Cortex of kidney (tissue), 1 donor: ENCODE results near the gene IL4I1.

Experiments used
- DNase-seq: peaks from one replicate; lab custom pipeline; 2025; lab: John Stamatoyannopoulos, UW

The IL4I1 gene

DNA sequence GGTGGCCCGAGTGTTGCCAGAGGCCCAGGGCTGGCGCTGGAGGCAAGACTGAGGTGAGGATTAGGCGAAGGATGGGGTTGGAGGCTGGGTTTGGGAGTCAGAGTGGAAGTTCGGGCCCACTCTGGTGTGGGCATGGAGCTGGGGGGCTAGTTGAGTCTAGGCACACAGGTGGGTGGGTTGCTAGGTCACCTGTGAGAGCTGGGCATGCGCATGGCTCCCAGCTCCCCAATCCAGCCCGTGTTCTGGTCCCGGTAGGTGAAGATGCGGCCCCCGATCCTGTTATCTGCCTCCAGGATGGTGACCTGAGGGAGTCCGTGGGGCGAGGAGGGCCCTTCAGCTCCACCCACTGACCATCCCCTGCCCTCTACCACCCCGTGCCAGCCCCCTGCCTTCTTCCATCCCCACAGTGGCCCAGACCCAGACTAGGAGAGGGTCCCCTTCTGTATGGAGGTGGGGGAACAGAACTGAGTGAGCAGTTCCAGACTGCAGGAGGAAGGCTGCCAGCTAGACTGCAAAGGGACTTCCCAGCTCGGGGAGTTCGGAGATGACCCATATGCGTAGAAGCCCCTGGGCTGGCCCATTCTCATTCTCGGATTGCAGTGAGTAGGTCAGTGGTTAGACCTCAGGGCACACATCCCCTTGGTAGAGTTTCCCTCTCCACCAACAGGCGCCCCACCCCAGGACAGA, 1.7 kb downstream of the IL4I1 start:
- DNase-seq, result no peak

DNA sequence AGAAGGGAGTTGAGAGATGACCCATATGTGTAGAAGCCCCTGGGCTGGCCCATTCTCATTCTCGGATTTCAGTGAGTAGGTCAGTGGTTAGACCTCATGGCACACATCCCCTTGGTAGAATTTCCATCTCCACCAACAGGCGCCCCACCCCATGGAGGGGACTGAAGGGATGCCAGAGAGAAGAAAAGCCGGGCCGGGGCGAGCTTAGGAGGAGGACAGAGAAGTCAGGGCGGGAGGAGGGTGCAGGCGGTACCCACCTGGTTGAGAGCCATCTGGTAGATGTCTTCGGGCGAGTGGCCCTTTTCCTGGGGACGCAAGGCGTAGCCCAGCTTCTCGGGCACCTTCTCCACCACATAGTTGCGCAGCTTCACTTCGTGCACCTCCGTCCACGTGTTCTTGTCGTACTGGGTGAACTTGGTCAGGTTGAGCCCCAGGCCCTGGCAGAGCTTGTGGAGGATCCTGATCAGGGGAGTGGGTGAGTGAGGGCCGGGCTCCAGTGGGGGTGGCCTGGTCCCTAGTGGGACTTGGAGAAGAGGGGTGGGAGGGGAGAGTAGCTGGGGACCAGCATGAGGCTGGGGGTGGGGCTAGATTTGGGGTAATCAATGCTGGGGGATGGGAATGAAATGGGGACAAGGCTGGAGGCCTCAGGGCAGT, 2.5 kb downstream of the IL4I1 start:
- DNase-seq, result no peak

DNA sequence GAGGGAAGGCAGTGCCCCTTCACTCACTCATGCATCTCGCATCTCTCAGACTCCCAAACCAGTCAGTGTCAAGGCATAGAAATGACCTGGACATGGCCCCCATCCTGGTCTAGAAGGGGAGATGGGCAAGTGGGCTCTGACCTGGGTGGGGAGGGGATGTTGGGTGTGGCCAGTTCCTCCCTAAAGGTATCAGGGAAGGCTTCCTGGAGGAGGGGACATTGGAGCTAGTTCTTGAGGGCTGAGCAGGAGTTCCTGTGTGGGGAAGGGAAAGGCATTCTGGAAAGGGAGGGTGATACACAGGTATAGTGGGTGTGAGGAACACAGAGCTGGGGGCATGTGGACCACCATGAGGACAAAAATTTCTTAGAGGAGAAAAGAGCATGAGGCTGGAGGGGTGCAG, 4.0 kb downstream of the IL4I1 start:
- DNase-seq, result no peak

DNA sequence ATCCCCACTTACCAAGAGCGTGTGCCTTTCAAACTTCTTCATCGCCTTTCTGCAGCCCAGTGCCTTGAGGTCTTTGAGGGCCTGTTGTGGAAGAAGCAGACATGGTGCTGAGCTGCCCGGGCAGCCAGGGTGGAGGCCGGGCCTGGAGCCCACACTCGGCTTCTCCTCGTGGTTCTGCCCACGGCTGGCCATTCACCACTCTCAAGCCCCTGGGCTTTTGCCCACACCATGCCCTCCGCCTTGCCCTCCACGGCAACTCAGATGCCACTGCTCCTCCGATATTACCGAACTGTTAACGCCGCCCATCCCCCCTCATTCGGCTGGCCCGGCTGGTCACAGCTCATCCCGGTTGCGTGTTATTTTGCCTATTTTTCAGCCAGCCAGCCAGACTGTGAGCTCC, 5.3 kb downstream of the IL4I1 start:
- no peak for DNase-seq

DNA sequence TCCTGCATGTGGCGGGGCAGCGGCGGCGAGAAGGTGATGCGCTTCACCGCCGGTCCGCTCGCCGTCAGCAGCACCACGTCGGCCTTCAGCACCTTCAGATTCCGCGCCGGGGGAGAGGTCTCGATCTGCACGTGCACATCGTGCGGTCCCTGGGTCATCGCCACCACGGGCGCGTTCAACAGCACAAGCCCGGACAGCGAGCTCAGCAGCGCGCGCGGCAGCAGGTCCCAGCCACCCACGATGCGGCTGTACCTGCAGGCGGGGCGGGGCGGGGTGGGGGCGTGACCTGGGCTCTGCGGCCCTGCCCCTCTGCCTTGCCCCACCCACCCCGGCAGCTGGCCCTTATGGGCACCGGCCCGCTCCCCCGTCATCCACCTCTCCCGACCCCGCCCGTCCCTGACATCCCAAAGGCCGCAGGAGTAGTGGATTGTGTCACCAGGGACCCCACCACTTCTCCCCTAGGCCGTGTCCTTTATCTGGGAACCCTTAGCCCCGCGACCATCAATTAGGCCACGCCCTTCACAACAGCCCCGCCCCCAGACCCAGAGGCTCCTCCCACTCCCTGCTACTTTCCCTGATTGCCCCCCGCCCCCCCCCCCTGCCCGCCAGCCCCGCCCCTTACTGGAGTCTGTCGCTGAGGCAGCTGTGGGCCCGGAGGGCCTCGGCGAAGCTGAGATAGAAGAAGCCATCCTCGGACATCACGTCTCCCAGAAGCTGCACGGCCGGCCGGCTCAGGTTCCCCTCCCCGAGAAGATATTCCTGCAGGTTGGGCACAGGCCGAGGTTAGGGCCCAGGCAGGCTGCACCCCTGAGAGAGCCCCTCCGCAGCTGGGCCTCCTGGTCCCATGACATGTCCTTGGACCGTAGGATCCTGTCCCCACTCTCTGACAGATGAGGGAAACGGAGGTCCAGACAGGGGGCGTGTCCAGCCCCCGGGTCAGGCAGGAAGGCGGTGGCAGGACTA, 6.1 kb downstream of the IL4I1 start:
- DNase-seq, result no peak

DNA sequence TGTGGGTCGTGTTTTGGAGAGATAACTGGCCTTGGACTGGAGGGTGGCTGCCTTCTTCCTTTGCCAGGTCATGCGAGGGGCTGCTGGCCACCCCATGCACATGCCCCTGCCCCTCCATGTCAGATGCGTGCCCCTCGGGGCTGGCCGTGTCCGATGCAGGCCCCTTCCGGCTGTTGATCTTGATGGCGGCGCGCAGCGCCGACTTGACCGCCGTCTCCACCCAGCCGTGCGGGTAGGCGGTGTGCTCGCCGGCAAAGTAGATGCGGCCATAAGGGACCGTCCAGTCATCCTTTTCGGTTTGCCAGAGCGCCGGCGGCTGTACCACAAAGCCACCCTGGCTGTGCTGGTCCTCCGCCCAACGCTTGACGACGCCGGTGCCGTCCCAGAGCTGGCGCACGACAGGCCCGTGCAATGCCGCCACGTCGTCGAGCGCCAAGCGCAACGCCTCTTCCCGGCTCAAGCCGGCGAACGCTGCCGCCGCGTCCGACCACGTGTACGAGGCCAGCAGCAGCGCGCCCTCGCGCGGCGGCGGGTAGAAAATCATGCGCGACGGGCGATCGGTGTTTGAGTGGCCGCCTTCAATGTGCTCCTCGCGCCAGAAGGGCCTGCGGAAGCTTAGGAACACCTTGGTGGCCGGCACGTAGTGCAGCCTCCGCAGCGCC, 6.9 kb downstream of the IL4I1 start:
- no peak for DNase-seq

DNA sequence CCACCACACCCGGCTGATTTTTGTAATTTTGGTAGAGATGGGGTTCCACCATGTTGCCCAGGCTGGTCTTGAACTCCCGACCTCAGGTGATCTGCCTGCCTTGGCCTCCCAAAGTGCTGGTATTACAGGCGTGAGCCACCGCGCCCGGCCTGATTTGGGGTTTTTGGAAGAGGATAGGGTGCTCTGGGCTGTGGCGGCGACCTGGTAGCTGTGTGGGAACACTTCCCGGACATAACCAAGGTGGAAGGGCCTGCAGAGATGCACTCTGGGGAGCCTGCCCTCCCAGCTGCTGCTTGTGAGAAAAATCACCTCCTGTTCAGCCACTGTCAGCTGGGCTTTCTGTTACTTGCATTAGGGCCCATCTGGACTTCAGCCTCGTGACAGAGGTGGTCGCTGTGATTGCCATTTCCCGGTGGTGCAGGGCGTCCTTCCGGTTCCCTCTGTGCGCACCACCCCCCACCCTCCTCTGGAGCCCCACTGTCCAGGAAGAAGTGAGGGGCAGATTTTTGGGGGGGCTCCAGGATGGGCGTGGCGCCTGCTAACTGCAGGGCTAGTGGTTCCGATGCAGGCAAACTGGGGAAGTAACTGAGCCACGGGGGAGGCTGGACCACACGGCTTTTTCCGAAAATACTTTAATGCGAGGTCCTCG, 7.5 kb downstream of the IL4I1 start:
- no peak for DNase-seq

DNA sequence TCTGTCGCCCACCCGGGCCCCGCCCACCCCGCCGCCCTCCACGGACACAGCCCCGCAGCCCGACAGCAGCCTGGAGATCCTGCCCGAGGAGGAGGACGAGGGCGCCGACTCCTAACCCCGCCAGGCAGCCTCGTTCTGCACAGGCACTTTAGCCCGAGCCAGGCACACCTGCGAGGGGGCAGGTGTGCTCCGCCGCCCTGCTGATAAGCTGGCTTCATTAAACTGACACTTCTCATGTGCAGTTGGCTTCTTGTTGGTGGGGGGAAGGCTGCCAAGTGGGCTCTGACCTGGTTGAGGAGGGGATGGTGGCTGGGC, 8.2 kb downstream of the IL4I1 start:
- DNase-seq, result no peak

DNA sequence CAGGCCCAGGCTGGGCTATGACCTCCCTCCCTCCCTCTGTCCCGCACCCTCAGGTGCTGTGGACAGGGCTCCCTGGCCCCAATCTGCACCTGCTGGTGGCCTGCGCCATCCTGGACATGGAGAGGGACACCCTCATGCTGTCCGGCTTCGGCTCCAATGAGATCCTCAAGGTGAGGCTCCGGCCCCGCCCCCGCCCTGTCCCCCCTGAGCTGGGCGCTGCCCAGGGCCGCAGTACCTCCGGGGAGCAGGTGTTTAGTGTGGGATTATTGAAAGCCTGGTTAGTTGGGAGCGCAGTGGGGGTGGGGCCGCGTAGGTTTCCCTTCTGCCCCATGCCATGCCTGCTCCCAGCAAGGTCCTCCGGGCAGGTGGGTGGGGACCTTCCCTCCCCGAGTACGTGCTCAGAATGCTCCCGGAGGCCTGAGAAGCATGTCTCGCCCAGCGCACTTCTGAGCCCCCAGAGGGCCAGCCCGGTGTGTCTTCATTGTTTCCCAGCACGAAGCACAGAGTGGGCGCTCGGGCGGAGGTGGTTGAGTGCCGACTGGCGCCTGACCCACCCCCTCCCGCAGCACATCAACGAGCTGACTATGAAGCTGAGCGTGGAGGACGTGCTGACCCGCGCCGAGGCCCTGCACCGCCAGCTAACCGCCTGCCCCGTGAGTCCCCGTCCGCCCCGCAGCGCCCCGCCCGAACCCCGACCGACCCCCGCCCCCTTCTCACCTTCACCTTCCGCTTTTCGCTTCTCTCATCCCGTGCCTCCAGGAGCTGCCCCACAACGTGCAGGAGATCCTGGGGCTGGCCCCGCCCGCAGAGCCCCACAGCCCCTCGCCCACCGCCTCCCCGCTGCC, 8.8 kb downstream of the IL4I1 start:
- no peak for DNase-seq

DNA sequence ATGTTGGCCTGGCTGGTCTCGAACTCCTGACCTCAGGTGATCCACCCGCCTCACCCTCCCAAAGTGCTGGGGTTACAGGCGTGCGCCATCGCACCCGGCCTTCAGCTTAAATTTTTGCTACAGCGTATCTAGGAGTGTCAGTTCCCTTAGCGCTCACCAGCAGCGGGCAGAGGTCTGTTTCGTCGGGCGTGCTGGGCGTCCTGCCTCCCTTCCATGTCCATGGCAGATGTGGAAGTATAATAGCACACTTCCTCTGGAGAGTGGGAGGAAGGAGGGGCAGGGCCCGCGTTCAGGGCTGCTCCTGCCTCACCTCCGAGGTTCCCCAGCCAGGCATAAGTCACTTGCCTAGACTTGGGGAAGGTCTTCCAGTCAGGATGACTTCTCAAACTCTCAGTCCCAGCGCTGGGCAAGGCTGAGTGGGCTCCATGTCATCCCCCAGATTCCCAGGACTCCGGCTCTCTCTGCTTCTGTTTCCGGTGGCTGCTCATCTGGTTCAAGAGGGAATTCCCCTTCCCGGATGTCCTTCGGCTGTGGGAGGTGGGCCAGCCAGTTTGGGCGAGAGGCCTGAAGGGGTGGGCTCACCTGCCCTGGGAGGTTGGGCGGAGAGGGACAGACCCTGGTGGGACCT, 9.5 kb downstream of the IL4I1 start:
- no peak for DNase-seq

DNA sequence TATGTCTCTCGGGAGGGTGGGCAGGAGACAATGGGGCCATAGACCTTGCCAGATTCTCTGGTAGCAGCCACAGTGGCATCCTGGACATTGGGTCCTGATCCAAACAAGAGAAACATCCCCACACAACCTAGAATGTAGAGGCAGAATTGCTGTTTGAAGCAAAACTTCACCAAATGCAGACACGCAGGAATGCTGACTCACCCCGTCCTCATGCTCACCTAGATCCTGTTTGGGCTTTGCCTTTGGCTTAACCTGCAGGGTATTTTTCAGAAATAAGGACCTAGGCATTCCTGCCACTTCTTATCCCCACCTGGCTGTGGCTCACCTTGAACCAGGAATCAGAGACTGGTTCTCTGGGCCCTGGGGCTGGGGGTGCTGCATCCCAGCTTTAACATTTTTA, 11.9 kb downstream of the IL4I1 start:
- no peak for DNase-seq

DNA sequence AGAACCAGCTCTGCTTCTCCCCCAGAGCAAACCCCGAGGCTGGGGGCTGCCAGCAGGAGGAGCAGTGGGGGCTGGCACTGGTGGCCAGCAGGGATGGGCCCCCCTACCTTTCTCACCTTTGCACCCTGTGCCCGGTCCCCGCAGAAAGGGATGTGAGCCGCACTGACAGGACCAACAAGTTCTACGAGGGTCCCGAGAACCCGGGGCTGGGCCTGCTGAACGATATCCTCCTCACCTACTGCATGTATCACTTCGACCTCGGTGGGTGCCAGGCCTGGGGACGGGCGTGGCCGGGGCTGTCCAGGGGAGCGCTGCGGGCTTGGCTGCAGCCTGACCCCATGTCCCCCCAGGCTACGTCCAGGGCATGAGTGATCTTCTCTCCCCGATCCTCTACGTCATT, 12.6 kb downstream of the IL4I1 start:
- no peak for DNase-seq

DNA sequence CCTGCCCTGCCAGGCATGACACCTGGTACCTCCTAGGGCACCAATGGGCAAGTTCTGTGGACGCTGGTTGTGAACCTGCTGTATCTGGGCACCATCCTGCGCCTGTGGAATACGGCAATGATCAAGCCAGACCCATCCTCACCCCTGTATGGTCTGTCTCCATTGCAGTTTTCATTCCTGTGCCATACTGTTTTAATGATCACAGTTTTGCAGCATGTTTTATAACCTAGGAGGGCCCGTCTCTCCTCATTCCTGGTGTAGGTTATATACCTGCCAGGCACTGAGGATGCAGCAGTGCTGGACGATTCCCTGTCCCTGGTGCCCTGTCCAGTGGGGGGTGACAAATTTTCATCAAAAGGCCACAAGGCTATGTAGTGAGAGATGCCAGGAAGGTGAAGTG, 13.6 kb downstream of the IL4I1 start:
- DNase-seq, result no peak

DNA sequence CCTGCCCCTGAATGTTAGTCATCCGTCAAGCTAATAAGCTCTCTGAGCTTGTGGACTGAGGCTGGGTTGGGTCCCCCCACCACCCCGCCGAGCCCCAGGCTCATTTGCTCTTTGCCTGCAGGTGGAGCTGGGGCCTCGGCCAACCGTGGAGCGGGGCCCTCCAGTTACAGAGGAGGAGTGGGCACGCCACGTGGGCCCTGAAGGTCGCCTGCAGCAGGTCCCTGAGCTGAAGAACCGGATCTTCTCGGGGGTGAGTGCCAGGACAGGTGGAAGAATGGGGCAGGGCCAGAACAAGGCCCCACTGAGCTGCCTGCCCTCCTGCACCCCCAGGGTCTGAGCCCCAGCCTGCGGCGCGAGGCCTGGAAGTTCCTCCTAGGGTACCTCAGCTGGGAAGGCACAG, 14.0 kb downstream of the IL4I1 start:
- no peak for DNase-seq

DNA sequence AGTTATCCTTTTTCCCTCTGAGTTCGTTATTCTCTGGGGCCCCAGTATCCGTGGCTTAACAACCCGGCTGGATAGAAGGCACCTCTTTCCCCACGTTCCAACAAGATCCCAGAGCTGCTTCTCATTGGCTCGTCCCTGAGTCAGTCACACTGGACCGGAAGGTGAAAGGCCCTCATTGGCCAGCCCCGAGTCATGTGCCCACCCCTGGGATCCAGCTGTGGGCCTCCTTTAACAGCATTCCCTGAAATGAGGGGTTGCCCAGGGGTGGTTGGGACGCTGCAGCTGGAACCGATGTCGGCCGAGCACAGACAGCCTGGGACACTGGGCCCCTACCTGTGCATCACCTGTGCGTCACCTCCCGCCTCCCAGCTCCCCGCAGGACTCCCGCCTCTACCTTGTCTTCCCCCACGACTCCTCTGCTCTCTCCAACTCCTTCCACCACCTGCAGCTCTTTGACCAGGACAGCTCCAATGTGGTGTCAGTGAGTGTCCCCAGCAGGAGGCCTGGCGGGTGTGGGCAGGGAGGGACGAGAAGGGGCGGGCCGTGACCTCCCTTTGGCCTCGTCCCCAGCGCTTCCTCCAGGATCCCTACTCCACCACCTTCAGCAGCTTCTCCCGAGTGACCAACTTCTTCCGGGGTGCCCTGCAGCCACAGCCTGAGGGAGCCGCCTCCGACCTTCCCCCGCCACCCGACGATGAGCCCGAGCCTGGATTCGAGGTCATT, 14.9 kb downstream of the IL4I1 start:
- DNase-seq, result no peak

DNA sequence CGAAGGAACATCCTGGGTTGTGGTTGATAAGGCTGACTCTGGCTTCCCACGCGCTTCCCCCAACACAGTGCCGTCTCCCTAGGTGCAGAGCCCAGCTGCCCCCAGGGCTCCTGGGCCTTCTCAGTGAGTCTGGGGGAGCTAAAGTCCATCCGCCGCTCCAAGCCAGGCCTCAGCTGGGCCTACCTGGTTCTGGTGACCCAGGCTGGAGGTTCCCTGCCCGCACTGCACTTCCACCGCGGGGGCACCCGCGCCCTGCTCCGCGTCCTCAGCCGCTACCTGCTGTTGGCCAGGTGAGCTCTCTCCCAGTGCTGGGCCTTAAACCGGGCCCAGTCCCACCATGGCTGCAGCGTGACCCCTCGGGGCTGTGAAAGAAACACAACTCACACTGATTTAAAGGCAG, 15.5 kb downstream of the IL4I1 start:
- no peak for DNase-seq

DNA sequence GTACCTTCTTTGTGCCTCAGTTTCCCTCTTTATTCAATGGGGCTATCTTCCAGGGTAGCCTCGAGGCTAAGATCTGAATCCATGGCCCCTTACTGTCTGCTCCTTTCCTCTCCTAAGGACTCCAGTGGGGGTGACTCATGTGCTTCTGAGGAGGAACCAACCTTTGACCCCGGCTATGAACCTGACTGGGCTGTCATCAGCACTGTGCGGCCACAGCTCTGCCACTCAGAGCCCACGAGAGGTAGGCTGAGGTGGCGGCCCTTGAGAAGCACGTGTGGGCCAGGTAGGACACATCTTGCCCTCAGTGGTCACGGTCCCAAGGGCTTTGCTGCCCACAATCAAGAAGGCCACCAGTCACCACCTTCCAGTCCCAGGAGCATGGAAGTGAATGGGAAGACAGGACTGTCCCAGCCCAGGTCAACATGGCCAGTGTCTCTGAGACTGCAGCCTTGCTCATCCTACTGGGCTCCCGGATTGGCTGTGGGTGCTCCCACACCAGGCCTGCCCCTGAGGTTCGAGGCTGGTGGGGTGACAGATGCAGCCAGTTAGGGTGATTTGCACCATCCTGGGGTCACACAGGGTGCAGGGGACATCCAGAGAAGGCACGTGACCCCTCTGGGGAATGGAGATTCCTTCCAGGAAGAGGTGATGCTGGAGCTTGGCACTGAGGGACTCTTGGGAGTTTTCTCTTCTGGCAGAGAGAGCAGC, 16.4 kb downstream of the IL4I1 start:
- DNase-seq, result no peak

DNA sequence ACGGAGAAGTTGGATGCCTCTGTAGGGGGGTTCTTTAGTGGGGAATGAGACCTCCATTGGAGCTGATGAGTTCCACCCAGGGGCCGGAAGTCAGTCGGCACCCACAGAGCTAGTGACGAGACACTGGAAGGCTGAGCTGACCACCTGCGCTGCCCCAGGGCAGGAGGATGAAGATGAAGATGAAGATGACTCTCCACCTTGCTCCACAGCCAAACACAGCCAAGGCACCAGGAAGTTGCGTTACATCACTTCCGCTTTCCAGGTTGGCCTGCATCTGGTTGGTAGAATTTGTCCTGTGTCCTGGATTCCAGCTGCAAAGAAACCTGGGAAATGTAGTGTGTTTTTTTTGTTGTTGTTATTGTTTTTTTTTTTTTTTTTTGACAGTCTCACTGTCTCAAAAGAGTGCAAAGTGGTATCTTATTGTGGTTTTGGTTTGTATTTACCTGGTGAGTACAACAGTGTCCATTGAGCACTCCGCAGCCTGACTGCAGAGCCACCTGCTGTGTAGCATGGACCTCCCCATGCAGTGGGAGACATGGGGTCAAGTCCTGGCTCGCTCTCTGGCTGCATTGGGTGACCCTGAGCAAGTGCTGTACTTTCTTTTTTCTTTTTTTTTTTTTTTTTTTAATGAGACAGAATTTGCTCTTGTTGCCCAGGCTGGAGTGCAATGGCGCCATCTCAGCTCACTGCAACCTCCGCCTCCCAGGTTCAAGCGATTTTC, 17.3 kb downstream of the IL4I1 start:
- no peak for DNase-seq

DNA sequence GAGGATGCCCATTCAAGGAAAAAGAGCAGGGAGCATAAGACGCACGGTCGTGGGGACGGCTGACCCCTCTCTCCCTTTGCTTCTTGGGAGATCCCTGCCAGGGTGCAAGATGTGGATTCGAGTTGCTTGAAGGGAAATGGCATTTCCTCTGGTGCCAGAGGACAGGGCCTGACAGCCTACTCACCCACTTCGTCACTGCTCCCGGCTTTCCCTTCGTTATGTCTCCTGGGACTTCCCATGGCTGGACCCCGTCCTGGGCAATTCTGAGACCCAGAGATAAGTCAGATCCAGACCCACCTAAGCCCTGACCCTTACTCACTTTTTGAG, 18.0 kb downstream of the IL4I1 start:
- DNase-seq, result no peak
